H1 (cell line): ENCODE data around the gene ASB4. TPM values are rescaled to one million over a fixed set of nuclear protein-coding genes. Genes with fewer than 3 reads are reported as not detected.

Source experiments
- BRCA1 ChIP-seq: IDR thresholded peaks from 2 replicates; pipeline ENCODE4 v1.6.1; 2012; ENCODE audit warnings: low read depth, low read length, improper control_type of control experiment
- EGR1 ChIP-seq: IDR thresholded peaks from 2 replicates; pipeline ENCODE4 v1.6.1; 2011; ENCODE audit warnings: low read depth, low read length, borderline replicate concordance
- GTF2F1 ChIP-seq: IDR thresholded peaks from 2 replicates; pipeline ENCODE4 v1.6.1; 2012; ENCODE audit warnings: low read depth, low read length, improper control_type of control experiment, borderline replicate concordance
- RBBP5 ChIP-seq: IDR thresholded peaks from 2 replicates; pipeline ENCODE4 v1.7.1; 2012; ENCODE audit warnings: low read depth, mild to moderate bottlenecking, inconsistent platforms, low read length, moderate library complexity, borderline replicate concordance
- RXRA ChIP-seq: IDR thresholded peaks from 2 replicates; pipeline ENCODE4 v1.6.1; 2011; ENCODE audit warnings: low read depth, mild to moderate bottlenecking, low read length, moderate library complexity; ENCODE audit not compliant: insufficient read depth
- polyA plus RNA-seq, 7 experiments: library from polyadenylated mRNA; depleted of rRNA in 3 of 7; stranded (reverse) in 5 of 7; unstranded in 2 of 7; fragments of >200 nt in 5 of 7; fragments of 200-250 nt in 2 of 7; gene quantifications; 1 replicate in 5 of 7; 2 replicates in 1 of 7; 4 replicates in 1 of 7; pipeline versions ENCODE4 v1.2.1 to v1.2.3, GENCODE V29; 2011 to 2013; ENCODE audit warnings: missing spikeins in 2 of 7, mixed read lengths in 2 of 7
- total RNA-seq: library from RNA; stranded (reverse); fragmentation: NEBNext Ultra II Directional; extraction: Animal tissue kit (Norgen Biotek cat#: 25700); gene quantifications from 2 replicates; pipeline ENCODE4 v1.2.1, GENCODE V29; 2021
- TF ChIP-seq, protein P1 (sequence below): fragments of 300-600 bp; sonication (generic); IDR thresholded peaks from 2 replicates; pipeline ENCODE4 v1.7.1; 2012; ENCODE audit warnings: low read length, moderate library complexity, mild to moderate bottlenecking, inconsistent platforms; ENCODE audit not compliant: insufficient replicate concordance

ASB4 gene
- total and polyA plus RNA-seq, 2 of the 8 experiments (the other 6 are each of a cell fraction or from before 2014, with no cell fraction given), result not detected

GRCh38 chr7:95479992-95480624, 5.6 kb upstream of the ASB4 start (continued):
- TF ChIP-seq BRCA1, result no peak
- TF ChIP-seq, protein P1, sequence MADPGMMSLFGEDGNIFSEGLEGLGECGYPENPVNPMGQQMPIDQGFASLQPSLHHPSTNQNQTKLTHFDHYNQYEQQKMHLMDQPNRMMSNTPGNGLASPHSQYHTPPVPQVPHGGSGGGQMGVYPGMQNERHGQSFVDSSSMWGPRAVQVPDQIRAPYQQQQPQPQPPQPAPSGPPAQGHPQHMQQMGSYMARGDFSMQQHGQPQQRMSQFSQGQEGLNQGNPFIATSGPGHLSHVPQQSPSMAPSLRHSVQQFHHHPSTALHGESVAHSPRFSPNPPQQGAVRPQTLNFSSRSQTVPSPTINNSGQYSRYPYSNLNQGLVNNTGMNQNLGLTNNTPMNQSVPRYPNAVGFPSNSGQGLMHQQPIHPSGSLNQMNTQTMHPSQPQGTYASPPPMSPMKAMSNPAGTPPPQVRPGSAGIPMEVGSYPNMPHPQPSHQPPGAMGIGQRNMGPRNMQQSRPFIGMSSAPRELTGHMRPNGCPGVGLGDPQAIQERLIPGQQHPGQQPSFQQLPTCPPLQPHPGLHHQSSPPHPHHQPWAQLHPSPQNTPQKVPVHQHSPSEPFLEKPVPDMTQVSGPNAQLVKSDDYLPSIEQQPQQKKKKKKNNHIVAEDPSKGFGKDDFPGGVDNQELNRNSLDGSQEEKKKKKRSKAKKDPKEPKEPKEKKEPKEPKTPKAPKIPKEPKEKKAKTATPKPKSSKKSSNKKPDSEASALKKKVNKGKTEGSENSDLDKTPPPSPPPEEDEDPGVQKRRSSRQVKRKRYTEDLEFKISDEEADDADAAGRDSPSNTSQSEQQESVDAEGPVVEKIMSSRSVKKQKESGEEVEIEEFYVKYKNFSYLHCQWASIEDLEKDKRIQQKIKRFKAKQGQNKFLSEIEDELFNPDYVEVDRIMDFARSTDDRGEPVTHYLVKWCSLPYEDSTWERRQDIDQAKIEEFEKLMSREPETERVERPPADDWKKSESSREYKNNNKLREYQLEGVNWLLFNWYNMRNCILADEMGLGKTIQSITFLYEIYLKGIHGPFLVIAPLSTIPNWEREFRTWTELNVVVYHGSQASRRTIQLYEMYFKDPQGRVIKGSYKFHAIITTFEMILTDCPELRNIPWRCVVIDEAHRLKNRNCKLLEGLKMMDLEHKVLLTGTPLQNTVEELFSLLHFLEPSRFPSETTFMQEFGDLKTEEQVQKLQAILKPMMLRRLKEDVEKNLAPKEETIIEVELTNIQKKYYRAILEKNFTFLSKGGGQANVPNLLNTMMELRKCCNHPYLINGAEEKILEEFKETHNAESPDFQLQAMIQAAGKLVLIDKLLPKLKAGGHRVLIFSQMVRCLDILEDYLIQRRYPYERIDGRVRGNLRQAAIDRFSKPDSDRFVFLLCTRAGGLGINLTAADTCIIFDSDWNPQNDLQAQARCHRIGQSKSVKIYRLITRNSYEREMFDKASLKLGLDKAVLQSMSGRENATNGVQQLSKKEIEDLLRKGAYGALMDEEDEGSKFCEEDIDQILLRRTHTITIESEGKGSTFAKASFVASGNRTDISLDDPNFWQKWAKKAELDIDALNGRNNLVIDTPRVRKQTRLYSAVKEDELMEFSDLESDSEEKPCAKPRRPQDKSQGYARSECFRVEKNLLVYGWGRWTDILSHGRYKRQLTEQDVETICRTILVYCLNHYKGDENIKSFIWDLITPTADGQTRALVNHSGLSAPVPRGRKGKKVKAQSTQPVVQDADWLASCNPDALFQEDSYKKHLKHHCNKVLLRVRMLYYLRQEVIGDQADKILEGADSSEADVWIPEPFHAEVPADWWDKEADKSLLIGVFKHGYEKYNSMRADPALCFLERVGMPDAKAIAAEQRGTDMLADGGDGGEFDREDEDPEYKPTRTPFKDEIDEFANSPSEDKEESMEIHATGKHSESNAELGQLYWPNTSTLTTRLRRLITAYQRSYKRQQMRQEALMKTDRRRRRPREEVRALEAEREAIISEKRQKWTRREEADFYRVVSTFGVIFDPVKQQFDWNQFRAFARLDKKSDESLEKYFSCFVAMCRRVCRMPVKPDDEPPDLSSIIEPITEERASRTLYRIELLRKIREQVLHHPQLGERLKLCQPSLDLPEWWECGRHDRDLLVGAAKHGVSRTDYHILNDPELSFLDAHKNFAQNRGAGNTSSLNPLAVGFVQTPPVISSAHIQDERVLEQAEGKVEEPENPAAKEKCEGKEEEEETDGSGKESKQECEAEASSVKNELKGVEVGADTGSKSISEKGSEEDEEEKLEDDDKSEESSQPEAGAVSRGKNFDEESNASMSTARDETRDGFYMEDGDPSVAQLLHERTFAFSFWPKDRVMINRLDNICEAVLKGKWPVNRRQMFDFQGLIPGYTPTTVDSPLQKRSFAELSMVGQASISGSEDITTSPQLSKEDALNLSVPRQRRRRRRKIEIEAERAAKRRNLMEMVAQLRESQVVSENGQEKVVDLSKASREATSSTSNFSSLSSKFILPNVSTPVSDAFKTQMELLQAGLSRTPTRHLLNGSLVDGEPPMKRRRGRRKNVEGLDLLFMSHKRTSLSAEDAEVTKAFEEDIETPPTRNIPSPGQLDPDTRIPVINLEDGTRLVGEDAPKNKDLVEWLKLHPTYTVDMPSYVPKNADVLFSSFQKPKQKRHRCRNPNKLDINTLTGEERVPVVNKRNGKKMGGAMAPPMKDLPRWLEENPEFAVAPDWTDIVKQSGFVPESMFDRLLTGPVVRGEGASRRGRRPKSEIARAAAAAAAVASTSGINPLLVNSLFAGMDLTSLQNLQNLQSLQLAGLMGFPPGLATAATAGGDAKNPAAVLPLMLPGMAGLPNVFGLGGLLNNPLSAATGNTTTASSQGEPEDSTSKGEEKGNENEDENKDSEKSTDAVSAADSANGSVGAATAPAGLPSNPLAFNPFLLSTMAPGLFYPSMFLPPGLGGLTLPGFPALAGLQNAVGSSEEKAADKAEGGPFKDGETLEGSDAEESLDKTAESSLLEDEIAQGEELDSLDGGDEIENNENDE, result no peak
- TF ChIP-seq EGR1, result no peak
- TF ChIP-seq RBBP5, result no peak
- TF ChIP-seq RXRA, result no peak
- no peak for TF ChIP-seq GTF2F1
